Psoas muscle (tissue), 8 donors: ENCODE data around the gene MPPE1. TPM values are rescaled to one million over a fixed set of nuclear protein-coding genes. Genes with fewer than 3 reads are reported as not detected.

Experiments used
- ATAC-seq, 4 donors: fragments of 200-7000 bp; cut with Tn5 transposase; one replicate each; pipeline ENCODE4 v1.9.1; 2020; ENCODE audit warnings: moderate library complexity in 3 of 4, mild to moderate bottlenecking in 2 of 4
- DNase-seq, 2 donors: peaks; one replicate each; pipeline ENCODE4 v3.0.0-alpha.2; 2020
- H3K27ac ChIP-seq: fragments of 200-600 bp; one replicate; pipeline ENCODE4 v1.8.0; 2022
- H3K27me3 ChIP-seq, 3 donors: fragments of 200-600 bp in 1 of 3; one replicate each; pipeline versions ENCODE4 v1.6.1 to v1.8.0; 2013 to 2022; ENCODE audit warnings: low read length in 2 of 3, mild to moderate bottlenecking in 2 of 3, moderate library complexity in 1 of 3; ENCODE audit not compliant: insufficient read depth in 3 of 3
- H3K36me3 ChIP-seq, 2 donors: fragments of 200-600 bp in 1 of 2; one replicate each; pipeline versions ENCODE4 v1.6.1 to v1.8.0; 2013 to 2022; ENCODE audit warnings: low read depth in 1 of 2, mild to moderate bottlenecking in 1 of 2, moderate library complexity in 1 of 2; ENCODE audit not compliant: insufficient read depth in 1 of 2
- H3K4me1 ChIP-seq: fragments of 200-600 bp; one replicate; pipeline ENCODE4 v1.8.0; 2022
- H3K4me3 ChIP-seq: fragments of 200-600 bp; one replicate; pipeline ENCODE4 v1.8.0; 2022; ENCODE audit warnings: mild to moderate bottlenecking
- H3K9me3 ChIP-seq: fragments of 200-600 bp; one replicate; pipeline ENCODE4 v1.8.0; 2022
- WGBS, 3 donors: extraction: QIAGEN DNeasy Blood & Tissue Kit; methylation state at CpG; one replicate each; pipeline versions ENCODE4 v1.1.6 to v1.1.7; 2013; 5-methylcytosine and 5-hydroxymethylcytosine counted together
- intact Hi-C, 2 donors: fragments of 100-400 bp; cut with DNase I; formaldehyde crosslinking; loops; one replicate each; pipeline versions ENCODE4 v1.11.0 to v1.14.2; 2022
- polyA plus RNA-seq, 3 donors: library from polyadenylated mRNA; stranded (reverse); fragments of 200-250 nt; gene quantifications; one replicate each; pipeline ENCODE4 v1.2.3, GENCODE V29; 2013
- total RNA-seq, 4 donors: library from RNA; stranded (reverse); fragmentation: NEBNext Ultra II Directional in 2 of 4; extraction: Animal tissue kit (Norgen Biotek cat#: 25700) in 2 of 4; gene quantifications; one replicate each; pipeline versions ENCODE4 v1.2.1 to v1.2.4, GENCODE V29; 2021 to 2023
- TF ChIP-seq, protein P1 (sequence below): fragments of 200-600 bp; IDR thresholded peaks from one replicate; pipeline ENCODE4 v1.8.0; 2022; ENCODE audit warnings: antibody characterized with exemption
- donor health status: healthy with polysubstance abuse.
- donor health status: DM: no; HTN: no; CAD: no; lungs with moderate emphysema.
- donor health status: Bipolar disorder and iron deficiency.
- donor health status: healthy.
- donor health status: DM: yes; HTN: yes; CAD: no.
- donor health status: DM: no; HTN: no; CAD: no.
- donor health status: DM: no; HTN: no; CAD: no.
- donor health status: DM: yes; HTN: yes; CAD: no.

MPPE1 gene
- total and polyA plus RNA-seq, 7 donors: 20.2 to 44.0 (median 26.5) TPM

DNA sequence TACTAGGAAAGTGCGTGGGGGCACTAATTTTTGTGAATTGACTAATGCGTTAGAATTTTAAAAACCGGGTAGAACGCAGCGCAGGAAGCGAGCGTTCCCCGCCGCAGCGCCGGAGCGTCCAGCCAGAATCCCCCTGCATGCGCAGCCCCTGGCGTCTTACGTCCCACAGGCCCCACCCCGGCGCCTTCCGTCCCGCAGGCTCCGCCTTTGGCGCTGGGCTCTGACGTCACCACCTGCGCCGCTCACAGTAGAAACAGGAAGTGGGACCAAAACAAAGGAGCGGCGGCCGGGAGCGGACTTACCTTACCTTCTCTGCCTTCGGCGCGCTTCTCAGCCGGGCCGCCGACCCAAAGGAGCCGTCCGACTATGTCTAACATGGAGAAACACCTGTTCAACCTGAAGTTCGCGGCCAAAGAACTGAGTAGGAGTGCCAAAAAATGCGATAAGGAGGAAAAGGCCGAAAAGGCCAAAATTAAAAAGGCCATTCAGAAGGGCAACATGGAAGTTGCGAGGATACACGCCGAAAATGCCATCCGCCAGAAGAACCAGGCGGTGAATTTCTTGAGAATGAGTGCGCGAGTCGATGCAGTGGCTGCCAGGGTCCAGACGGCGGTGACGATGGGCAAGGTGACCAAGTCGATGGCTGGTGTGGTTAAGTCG is 56.8 kb downstream of the MPPE1 start, which contains the start of gene CHMP1B:
TSS of gene CHMP1B (plus strand) at position 268 of the 660 bp plus-strand sequence. CDS start at position 367, 99 bp downstream.
- DNase-seq (peak; percentile 99), ATAC-seq (peak; percentile 84 to 89 (median 85))
- TF ChIP-seq, protein P1, sequence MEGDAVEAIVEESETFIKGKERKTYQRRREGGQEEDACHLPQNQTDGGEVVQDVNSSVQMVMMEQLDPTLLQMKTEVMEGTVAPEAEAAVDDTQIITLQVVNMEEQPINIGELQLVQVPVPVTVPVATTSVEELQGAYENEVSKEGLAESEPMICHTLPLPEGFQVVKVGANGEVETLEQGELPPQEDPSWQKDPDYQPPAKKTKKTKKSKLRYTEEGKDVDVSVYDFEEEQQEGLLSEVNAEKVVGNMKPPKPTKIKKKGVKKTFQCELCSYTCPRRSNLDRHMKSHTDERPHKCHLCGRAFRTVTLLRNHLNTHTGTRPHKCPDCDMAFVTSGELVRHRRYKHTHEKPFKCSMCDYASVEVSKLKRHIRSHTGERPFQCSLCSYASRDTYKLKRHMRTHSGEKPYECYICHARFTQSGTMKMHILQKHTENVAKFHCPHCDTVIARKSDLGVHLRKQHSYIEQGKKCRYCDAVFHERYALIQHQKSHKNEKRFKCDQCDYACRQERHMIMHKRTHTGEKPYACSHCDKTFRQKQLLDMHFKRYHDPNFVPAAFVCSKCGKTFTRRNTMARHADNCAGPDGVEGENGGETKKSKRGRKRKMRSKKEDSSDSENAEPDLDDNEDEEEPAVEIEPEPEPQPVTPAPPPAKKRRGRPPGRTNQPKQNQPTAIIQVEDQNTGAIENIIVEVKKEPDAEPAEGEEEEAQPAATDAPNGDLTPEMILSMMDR: no peak
- H3K4me3 ChIP-seq: peak within 1 kb of the TSS; percentile 91
- H3K36me3 ChIP-seq: peaks cover 3 to 18% of the 10 kb centered on the region in 2 donors
- peaks cover 12% of the 10 kb centered on the region for H3K4me1 ChIP-seq
- 0 to 1% (median 0%) methylated on average over 51 to 53 of the region's 53 CpGs for WGBS, 3 donors
- no peaks in the 10 kb centered on the region for H3K27me3 ChIP-seq
- H3K27ac ChIP-seq: peak within 1 kb of the TSS; percentile 98
- H3K9me3 ChIP-seq: no peaks in the 10 kb centered on the region
- intact Hi-C loops: loop anchor here (2.0 to 10.0 kb wide), 2 partner anchors 130 to 134 kb away; partner anchors contain the start of gene IMPA2 (in 2 of the 2)

DNA sequence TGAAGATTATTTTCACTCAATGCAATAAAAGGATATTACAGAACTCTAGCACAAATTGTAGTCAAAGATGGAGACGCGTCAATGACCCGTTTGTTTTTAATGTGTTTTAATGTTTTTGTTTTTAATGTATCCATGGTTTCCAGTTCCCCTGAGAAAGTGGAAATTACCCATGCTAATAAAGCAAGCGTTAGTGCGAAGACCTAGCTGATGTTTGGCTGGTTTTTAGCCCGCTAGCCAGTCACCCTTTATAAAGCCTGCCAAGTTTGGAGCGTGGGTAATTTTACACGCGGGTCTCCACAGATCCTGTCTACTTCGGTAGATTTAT is 57.3 kb downstream of the MPPE1 start:
- peak overlapping the region; percentile 91 for H3K4me3 ChIP-seq
- peak overlapping the region; percentile 98 for H3K27ac ChIP-seq
- 0% methylated on average over 10 of the region's 10 CpGs for WGBS, 3 donors
- H3K4me1 ChIP-seq: peaks cover 12% of the 10 kb centered on the region
- ATAC-seq (peak; percentile 34 to 58 (median 40)), DNase-seq (no peak)
- H3K27me3 ChIP-seq: no peaks in the 10 kb centered on the region
- H3K36me3 ChIP-seq: peaks cover 3 to 18% of the 10 kb centered on the region in 2 donors
- H3K9me3 ChIP-seq: no peaks in the 10 kb centered on the region
- TF ChIP-seq, protein P1: no peak
- intact Hi-C loops: loop anchor here (2.0 to 10.0 kb wide), 2 partner anchors 130 to 134 kb away; partner anchors contain the start of gene IMPA2 (in 2 of the 2)

DNA sequence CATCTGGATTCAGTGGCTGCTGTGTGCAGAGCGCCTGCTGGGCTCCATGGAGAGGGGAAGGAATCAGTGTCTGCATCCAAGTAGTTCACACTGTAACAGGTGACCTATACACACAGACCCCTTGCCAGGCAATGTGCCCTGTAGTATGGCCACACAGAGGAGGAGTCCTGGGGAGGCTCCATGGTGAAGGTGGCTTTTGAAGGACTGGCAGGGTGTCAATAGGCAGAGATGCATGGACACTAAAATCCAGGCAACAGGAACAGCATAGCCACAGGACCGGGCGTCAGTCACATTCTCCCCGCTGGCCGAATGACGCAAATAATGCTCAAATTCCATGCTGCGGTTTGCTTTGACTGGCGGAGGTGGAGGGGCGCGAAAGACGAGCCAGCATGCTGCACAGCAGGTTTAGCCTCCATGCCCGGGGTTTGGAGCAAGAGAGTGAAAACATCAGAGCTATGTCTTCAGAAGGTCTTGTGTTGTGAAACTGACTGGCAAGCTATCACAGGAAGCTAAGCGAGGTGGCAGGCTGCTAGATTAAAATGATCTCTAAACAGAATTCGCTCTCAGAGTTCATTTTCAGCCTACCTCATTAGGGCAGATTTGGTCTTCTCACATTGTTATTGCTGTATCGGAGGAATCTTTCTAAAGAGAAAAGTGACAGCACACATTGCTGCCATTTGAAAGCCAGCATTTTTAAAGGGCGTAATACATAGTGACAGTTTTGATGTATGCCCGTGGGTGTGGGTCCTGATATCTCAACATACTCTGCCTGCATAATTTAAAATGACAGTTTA is 58.1 kb downstream of the MPPE1 start:
- Histone ChIP-seq H3K4me1 (peaks cover 8% of the 10 kb centered on the region), H3K9me3 (no peaks in the 10 kb centered on the region), H3K4me3 (peak overlapping the region; percentile 91), H3K27ac (peak overlapping the region; percentile 98), H3K36me3 (peaks cover 3 to 18% of the 10 kb centered on the region in 2 donors), H3K27me3 (no peaks in the 10 kb centered on the region)
- ATAC-seq: peak; percentile 75 to 80 (median 78)
- TF ChIP-seq, protein P1: no peak
- intact Hi-C loops: loop anchor here (2.0 to 10.0 kb wide), 3 partner anchors 43 to 135 kb away; partner anchors contain the start of gene IMPA2 (in 2 of the 2)
- 7 to 17% (median 10%) methylated on average over 17 of the region's 17 CpGs for WGBS, 3 donors
- peak; percentile 86 to 89 for DNase-seq

DNA sequence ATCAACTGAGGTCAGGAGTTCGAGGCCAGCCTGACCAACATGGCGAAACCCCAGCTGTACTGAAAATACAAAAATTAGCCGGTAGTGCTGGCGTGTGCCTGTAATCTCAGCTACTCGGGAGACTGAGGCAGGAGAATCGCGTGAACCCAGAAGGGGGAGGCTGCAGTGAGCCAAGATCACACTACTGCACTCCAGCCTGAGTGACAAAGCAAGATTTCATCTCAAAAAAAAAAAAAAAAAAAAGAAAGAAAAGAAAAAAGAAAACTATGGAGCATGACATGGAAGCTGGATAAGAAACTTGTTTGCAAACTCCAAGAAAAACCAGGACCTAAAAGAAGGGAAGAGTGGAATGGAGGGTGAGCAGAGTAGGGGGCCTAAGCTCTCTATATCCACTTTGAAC is 58.8 kb downstream of the MPPE1 start:
- peak overlapping the region; percentile 98 for H3K27ac ChIP-seq
- intact Hi-C loops: loop anchor here in 1 of 2 donors (5.0 kb wide), 1 partner anchor 42 kb away; no protein-coding TSS in a partner anchor
- 74 to 89% (median 82%) methylated on average over 7 of the region's 7 CpGs for WGBS, 3 donors
- no peaks in the 10 kb centered on the region for H3K27me3 ChIP-seq
- no peak for DNase-seq
- peaks cover 0 to 11% of the 10 kb centered on the region in 2 donors for H3K36me3 ChIP-seq
- H3K4me1 ChIP-seq: peaks cover 8% of the 10 kb centered on the region
- H3K4me3 ChIP-seq: peak overlapping the region; percentile 91
- ATAC-seq: no peak
- H3K9me3 ChIP-seq: no peaks in the 10 kb centered on the region
- TF ChIP-seq, protein P1: no peak
